WERI-Rb-1 (cell line): ENCODE results near the gene TSFM.
A peak's percentile ranks its signal among the peaks of the same experiment; 100 is the strongest.

ENCODE experiments used
- DNase-seq: peaks from one replicate; pipeline ENCODE4 v3.0.0-alpha.2; 2020
- H3K27ac ChIP-seq: fragments of 250-450 bp; sonication (Bioruptor Pico); 2 replicates; pipeline ENCODE4 v1.5.1; 2020; ENCODE audit warnings: mild to moderate bottlenecking, moderate library complexity
- H3K27me3 ChIP-seq: fragments of 250-450 bp; sonication (Bioruptor Pico); 2 replicates; pipeline ENCODE4 v1.5.1; 2021; ENCODE audit warnings: mild to moderate bottlenecking, low read depth, moderate library complexity; ENCODE audit not compliant: insufficient read depth, severe bottlenecking
- H3K36me3 ChIP-seq: fragments of 250-450 bp; sonication (Bioruptor Pico); 2 replicates; pipeline ENCODE4 v1.5.1; 2020; ENCODE audit warnings: mild to moderate bottlenecking, moderate library complexity
- H3K4me3 ChIP-seq: 2 replicates; pipeline ENCODE4 v1.5.1; 2011; ENCODE audit warnings: low read depth, mild to moderate bottlenecking, control low read depth, low read length
- H3K9me3 ChIP-seq: fragments of 250-450 bp; sonication (Bioruptor Pico); 2 replicates; pipeline ENCODE4 v1.5.1; 2021; ENCODE audit warnings: mild to moderate bottlenecking, moderate library complexity; ENCODE audit not compliant: severe bottlenecking
- TF ChIP-seq, protein P1 (sequence below): IDR thresholded peaks from 2 replicates; pipeline ENCODE4 v1.5.1; 2011; ENCODE audit warnings: low read depth, mild to moderate bottlenecking, control low read depth, inconsistent platforms, low read length

The TSFM gene

DNA sequence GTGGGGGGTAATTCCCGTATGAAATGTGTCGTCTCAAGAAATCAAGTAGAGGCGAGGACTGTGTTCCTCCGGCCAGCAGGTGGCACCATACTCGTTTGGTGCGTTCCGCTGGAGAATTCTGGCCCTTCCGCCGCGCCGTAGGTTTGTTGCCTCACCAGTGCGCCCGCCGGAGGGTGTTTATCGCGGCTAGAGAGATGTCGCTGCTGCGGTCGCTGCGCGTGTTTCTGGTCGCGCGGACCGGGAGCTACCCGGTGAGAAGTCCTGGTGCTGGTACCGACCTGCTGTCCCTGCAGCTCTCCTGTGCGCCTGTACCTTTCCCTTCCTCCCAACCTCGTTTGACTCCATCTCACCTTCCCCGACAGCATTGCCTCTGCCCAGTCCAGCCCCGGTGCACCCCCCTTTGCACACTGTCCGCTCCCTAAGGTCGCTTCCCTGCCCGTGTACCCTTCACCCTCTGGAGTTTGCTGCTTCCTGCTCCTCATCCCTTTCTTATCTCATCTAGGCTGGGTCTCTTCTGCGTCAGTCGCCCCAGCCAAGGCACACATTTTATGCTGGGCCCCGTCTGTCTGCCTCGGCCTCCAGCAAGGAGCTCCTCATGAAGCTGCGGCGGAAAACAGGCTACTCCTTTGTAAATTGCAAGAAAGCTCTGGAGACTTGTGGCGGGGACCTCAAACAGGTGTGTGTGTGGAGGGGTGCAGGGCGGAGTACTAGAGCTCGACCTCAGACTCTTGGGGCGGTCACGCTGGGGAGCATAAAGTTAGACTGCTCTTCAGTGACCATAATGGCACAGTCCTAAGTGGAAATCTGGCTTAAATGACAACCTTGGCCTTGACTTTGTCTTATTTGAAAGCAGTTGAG is at the start of gene TSFM:
TSS of gene TSFM (plus strand) at position 180 of the 858 bp plus-strand sequence. CDS start at position 195, 15 bp downstream.
- Histone ChIP-seq H3K4me3 (peak within 1 kb of the TSS; percentile 93), H3K36me3 (peaks cover 47% of the 10 kb centered on the region), H3K27ac (peak within 1 kb of the TSS; percentile 55), H3K9me3 (no peaks in the 10 kb centered on the region), H3K27me3 (no peaks in the 10 kb centered on the region)
- DNase-seq: peak; percentile 96
- TF ChIP-seq, protein P1, sequence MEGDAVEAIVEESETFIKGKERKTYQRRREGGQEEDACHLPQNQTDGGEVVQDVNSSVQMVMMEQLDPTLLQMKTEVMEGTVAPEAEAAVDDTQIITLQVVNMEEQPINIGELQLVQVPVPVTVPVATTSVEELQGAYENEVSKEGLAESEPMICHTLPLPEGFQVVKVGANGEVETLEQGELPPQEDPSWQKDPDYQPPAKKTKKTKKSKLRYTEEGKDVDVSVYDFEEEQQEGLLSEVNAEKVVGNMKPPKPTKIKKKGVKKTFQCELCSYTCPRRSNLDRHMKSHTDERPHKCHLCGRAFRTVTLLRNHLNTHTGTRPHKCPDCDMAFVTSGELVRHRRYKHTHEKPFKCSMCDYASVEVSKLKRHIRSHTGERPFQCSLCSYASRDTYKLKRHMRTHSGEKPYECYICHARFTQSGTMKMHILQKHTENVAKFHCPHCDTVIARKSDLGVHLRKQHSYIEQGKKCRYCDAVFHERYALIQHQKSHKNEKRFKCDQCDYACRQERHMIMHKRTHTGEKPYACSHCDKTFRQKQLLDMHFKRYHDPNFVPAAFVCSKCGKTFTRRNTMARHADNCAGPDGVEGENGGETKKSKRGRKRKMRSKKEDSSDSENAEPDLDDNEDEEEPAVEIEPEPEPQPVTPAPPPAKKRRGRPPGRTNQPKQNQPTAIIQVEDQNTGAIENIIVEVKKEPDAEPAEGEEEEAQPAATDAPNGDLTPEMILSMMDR: peak; percentile 91

DNA sequence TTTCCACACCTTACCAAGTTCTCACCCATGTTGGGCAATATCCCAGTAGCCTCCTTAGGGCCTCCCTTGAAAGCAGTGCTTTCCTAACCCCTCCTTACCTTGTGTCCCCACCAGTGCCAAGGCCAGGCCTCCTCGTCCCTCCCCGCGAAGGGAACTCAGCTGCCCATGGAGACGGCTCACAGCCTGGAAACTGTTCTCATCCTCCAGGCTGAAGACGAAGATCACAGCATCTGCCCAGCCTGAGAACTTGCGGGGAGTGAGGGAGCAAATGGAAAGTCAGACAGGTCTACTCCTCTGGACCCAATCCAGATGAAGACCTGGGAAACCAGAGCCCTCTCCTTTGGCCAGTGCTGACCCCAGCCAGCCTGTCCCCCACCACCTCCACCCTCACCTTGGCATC is 48.7 kb upstream of the TSFM start:
- no peaks in the 10 kb centered on the region for H3K36me3 ChIP-seq
- TF ChIP-seq, protein P1: no peak

DNA sequence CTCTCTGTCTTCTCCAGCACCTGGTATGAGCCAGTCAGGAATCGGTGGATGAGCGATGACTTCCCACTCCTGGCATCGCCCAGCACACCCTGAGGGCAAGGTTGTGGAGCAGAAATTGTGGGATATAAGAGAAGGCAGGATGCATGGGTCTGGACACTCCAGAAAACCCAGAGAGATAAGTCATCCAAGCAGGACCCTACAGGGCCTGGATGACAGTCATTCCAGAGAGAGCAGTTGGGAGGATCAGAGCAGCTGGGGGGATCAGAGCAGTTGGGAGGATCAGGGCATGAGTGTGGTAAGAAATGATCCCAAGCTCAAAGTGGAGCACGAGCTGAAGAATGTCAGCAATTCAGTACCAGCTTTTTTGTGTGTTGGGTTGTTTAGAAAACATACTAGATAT is 48.0 kb upstream of the TSFM start:
- TF ChIP-seq, protein P1: no peak
- Histone ChIP-seq H3K4me3 (no peak overlapping the region), H3K9me3 (no peaks in the 10 kb centered on the region), H3K36me3 (no peaks in the 10 kb centered on the region), H3K27ac (no peak overlapping the region), H3K27me3 (peaks cover 20% of the 10 kb centered on the region)
- peak; percentile 43 for DNase-seq

More for the DNA sequence above, 48.7 kb upstream of the TSFM start:
- H3K27ac ChIP-seq: no peak overlapping the region
- peaks cover 17% of the 10 kb centered on the region for H3K27me3 ChIP-seq
- no peaks in the 10 kb centered on the region for H3K9me3 ChIP-seq
- no peak overlapping the region for H3K4me3 ChIP-seq
- no peak for DNase-seq

DNA sequence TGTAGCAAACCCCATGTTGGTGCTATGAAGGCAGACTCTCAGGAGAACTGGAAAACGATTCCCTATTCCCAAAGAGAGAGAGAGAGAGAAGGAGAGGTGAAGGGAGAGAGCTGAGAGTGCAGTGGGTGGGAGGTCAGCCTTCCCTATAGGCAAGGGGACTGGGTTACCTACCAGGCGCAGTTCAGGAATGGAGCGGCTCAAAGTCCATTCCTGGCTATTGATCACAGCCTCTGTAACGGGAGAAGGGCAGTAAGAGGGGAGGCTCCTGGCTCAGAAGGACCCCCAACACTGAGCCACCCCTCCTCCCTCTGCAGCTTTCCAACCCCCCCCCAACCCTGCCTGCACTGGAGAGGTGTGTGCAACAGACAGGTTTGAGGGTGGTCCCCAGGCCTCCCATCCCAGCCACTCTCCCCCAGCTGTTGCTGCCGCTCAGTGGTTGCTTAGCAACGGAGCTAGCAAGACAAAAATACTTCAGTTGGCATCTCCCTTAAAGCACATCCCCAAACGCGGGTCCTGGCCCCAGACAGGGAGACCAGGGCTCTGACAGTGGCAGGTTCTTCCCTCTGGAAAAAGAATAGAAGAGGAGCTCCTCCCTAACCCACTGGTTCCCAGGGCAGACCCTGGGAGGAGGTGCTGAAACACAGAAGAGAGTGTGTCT is 47.3 kb upstream of the TSFM start:
- H3K27ac ChIP-seq: no peak overlapping the region
- H3K9me3 ChIP-seq: no peaks in the 10 kb centered on the region
- no peak for DNase-seq
- H3K4me3 ChIP-seq: peak overlapping the region; percentile 49; the same call in 1 of the 2 replicates
- peaks cover 20% of the 10 kb centered on the region for H3K27me3 ChIP-seq
- H3K36me3 ChIP-seq: no peaks in the 10 kb centered on the region
- TF ChIP-seq, protein P1: no peak

DNA sequence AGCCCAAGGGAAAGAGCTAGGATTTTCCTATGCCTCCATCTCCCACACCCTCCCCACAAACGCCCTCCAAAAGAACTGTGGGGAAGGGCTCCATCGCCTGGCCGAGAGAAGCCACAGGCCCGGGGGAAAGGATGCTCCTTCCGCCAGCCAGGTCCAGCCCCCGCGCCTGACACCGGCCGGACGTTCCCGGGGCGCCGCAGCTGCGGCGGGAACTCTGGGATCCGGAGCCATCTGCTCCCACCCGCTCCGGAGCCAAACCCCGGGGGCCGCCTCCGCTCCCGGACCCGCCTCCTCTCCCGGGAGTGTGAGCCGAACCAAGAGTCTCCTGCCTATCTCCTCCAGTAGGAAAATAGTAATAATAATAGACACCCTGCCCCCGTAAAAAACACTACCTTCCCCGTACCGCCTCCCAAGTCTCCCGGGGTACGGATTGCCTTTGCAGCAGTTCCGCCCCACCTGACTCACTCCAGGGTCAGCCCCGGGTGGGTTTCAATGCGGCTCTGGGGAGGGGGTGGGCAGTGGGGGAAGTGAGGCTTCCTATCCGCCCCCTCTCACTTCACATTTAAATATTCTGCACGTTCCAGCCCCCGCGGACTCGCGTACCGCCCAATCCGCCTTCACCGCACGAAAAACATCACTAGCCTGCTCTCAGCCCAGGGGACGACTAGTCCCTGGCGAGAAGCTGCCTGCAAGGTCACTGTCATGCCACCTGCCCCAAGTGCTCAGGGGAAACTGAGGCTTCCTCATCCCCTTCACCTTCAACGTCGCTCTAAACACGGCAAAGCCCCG is 46.4 kb upstream of the TSFM start:
- no peak overlapping the region for H3K27ac ChIP-seq
- TF ChIP-seq, protein P1: peak; percentile 64
- no peaks in the 10 kb centered on the region for H3K9me3 ChIP-seq
- DNase-seq: peak; percentile 79
- peak overlapping the region; percentile 49 for H3K4me3 ChIP-seq
- H3K27me3 ChIP-seq: peaks cover 20% of the 10 kb centered on the region
- no peaks in the 10 kb centered on the region for H3K36me3 ChIP-seq
